Mammary epithelial cell (primary cell): ENCODE results near the gene SELENOO.

Experiments
- CTCF ChIP-seq, 2 donors: IDR thresholded peaks in 1 of 2; conservative IDR thresholded peaks in 1 of 2; 2 replicates each; pipeline ENCODE4 v1.5.1; 2011 to 2012; ENCODE audit warnings: inconsistent platforms in 2 of 2, low read length in 2 of 2, mild to moderate bottlenecking in 2 of 2, control low read depth in 1 of 2, low read depth in 1 of 2; ENCODE audit not compliant: insufficient read depth in 1 of 2; ENCODE audit errors: extremely low read depth in 1 of 2
- EZH2 ChIP-seq: IDR thresholded peaks from 2 replicates; pipeline ENCODE4 v1.6.1; 2012; ENCODE audit warnings: low read length, inconsistent platforms, borderline replicate concordance

- TF ChIP-seq CTCF (conservative IDR thresholded peaks at IDR 0.05 in 1 of 2, IDR thresholded peaks at IDR 0.05 in 1 of 2; ENCODE audit: extremely low read depth in 1 of 2, insufficient read depth in 1 of 2, low read depth in 1 of 2, low read length in 2 of 2) (no peak), EZH2 (no peak)
Measured at GRCh38 chr22:50157709-50158375, 43.0 kb upstream of the SELENOO start.
